Right kidney (tissue), 1 donor: ENCODE measurements around the gene PLEKHG4.
A peak's percentile ranks its signal among the peaks of the same experiment; 100 is the strongest.

Experiments
- DNase-seq: peaks from one replicate; pipeline ENCODE4 v3.0.0-alpha.2; 2016

PLEKHG4 gene

DNA sequence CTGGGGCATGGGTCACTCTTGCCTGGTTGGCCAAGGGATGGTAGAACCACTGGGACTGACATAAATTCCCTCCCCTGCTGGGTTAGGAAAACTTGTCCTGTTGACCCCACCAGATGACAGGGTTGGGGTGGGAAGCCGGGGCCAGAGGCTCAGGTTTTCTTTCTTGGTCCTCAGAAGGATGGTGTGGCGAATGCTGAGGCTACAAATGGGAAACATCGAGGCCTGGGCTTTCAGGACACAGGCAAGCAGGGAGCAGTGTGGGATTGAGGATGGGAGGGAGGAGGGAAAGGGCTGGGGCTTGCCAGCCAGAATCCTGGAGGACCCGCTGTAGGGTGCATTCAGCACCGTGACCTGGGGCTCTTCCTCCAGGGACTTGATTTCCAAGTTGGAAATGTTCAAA lies 14.5 kb upstream of the PLEKHG4 start:
- DNase-seq: no peak

DNA sequence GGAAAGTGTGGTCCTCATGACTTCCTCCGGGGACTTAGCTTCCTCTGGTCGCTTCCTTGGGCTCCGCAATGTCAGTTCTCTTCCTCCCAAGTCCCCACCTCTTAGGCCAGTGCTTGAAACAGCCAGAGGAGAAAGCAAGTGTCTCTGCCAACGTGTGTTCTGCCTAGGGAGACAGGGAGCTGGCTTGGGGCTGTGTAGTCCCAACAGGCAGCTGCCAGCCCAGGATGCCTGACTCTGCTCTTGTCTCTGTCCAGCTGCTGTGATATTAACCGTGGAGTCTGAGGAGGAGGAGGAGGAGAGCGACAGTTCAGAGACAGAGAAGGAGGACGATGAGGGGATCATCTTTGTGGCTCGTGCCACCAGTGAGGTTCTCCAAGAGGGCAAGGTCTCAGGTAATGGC lies 13.5 kb upstream of the PLEKHG4 start:
- DNase-seq: no peak

DNA sequence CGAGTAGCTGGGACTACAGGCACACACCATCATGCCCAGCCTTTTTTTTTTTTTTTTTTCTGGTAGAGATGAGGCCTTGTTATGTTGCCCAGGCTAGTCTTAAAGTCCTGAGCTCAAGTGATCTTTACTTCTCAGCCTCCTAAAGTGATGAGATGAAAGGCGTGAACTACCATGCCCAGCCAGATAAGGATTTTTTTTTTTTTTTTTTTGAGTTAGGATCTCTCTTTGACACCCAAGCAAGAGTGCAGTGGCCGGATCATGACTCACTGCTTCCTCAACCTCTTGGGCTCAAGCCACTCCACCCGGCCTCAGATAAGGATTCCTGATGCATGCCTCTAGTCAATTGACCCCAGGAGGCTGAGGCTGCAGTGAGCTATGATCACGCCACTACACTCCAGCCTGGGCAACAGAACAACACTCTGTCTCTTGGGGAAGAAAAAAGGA lies 11.2 kb upstream of the PLEKHG4 start:
- no peak for DNase-seq

DNA sequence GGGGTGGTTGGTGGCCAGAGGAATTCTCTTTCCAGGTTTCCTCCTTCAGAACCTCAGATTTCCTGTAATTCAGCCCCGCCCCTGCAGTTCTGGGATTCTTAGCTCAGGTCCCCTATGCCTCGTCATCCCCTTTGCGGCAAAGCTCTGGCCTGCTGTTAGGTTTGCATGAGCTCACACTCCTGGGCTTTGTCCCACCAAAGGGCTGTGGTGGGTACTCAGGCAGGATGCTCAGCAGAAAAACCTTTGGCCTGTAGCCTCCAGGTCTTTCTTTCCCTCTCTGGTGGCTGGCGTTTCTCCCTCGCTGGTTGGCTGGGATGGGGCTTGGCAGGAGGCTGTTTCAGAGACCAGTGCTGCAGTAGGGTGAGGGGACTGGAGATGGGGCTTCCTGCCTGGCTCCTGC lies 9.6 kb upstream of the PLEKHG4 start:
- DNase-seq: no peak

DNA sequence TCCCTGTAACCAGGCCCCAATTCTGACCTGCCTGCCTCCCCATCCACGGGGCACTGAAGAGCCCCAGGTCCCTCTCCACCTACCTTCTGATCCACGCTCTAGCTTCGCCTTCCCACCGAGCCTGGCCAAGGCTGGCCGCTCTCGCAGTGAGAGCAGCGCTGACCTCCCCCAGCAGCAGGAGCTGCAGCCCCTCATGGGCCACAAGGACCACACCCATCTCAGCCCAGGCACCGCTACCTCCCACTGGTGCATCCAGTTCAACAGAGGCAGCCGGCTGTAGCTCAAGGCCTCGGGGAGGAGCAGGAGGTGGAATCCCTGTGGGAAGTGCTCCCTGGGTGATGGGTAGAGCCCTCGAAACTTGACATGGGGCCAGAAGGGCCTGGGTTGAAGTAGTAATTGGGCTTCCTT lies 8.4 kb upstream of the PLEKHG4 start:
- DNase-seq: no peak

DNA sequence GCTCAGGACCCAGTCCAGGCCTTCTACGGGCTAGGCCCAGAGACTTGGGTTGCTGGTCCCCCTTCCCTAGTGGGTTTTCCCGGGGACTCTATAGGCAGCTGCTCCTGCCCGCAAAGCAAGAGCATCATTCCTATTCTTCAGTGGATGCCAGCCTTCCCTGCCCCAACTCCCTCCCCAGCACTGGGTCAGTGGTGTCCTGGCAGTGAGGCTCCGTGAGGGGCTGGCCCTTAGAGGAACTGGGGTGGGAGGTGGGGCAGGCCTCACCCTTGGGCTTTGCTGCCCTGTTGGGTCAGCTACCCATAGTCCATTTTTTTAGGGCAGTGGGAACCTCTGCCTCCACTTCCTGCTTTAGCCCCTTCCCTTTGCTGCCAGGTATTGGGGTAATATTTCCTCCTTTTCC lies 7.9 kb upstream of the PLEKHG4 start:
- no peak for DNase-seq

DNA sequence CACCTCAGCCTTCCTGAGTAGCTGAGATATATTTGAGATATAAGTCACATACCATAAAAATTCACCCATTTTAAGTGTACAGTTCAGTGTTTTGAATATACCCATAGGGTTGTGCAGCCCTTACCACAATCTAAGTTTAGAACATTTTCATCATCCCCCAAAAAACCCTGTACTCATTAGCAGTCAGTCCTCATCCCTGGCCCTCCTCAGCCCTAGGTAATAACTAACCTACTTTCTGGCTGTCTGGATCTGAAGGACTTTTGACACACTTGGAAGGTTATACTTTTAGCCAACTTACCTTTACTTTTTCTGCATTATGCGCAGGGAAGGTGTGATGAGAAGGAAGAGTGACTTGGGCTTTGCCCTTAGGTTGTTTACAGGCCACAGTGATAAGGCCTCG lies 4.0 kb upstream of the PLEKHG4 start:
- DNase-seq: no peak

DNA sequence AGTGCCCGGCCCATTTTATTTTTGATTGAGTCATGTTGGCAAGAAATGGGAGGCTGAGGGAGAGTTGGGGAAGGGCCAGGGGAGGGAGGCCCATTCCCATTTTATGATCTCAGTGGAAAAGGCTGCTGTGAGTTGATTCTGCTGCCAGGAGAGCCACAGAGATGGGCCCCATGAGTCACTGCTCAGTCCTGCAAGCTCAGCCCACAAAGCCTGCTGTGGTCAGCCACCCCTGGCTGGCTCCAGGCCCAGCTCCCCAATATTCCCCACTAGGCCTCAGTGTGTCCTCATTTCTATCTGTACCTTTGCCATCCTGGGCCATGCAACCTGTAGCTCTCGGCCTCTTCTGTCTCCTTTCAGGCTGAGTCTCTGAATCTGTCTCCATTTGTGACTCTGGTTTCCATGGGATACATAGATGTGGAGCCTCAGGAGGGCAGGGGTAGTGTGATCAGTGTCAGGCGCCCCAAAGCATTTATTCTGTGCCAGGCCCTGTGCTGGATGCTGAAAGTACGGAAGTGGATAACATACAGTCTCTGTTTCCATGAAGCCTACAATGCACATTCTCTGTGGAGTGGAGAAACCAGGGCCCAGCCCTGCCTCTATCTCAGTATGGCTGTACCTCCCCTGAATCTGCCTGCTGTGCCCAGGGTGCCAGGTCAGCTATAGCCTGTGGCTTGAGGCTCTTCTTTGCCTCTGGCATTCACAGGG lies 1.9 kb upstream of the PLEKHG4 start:
- DNase-seq: no peak

DNA sequence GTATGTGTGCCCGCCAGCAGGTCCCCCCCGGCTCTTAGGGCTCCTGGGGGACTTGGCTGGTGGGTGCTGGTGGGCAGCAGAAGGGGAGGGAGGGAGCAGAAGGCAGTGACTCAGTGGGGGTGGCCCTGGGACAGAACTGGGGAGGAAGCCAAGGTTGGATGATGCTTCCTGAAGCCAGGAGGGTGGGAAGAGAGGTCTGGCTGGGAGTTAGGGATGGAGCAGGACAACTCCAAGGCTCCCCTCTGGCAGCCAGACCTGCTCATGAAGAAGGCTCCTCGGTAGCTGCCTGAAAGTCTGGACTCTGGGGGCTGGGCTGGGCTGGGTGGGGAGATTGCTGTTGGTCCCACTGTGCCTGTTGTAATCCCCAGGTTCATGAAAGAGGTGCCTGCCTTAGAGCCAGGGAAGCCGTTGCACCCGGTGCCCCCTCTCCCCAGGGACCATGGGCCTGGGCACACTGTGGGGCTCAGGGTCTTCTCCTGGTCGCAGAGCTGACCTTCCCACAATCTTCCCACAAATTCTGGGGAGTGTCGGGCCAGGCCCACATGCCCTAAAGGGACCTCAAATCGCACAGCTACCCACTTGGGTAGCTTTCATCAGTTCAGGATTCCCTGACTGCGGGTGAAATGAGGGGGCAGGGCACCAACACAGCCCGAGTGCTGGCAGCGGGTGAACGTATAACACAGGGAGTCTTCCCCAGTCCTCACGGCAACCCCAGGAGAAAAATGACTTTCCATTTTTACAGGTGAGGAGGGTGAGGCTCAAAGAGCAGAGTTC lies 1.1 kb upstream of the PLEKHG4 start:
- DNase-seq: no peak

DNA sequence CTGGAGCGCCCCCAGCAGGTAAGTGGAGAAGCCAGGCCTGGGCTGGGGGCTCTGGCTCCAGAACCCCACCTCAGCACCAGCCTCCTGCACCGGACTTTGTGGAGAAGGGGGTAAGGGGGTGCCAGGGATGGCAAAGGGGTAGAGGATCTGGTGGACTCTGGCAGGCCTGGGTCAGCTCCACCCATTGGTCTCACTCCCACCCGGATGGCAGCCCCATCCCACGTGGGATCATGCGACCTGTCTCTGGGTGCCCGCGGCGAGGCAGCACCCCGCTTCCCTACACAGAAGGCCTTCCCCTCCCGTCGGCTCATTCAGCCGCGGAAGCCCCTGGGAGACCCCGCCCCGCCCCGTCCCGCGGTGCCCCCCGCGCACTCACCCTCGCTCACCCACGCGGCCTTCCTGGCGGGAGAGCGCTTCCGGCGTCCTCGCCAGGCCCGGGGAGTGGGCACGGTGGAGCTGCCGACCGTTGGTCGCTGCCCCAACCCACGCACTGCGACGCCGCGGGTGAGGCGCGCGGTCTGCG lies 498 bp upstream of the PLEKHG4 start:
- DNase-seq: peak; percentile 37

DNA sequence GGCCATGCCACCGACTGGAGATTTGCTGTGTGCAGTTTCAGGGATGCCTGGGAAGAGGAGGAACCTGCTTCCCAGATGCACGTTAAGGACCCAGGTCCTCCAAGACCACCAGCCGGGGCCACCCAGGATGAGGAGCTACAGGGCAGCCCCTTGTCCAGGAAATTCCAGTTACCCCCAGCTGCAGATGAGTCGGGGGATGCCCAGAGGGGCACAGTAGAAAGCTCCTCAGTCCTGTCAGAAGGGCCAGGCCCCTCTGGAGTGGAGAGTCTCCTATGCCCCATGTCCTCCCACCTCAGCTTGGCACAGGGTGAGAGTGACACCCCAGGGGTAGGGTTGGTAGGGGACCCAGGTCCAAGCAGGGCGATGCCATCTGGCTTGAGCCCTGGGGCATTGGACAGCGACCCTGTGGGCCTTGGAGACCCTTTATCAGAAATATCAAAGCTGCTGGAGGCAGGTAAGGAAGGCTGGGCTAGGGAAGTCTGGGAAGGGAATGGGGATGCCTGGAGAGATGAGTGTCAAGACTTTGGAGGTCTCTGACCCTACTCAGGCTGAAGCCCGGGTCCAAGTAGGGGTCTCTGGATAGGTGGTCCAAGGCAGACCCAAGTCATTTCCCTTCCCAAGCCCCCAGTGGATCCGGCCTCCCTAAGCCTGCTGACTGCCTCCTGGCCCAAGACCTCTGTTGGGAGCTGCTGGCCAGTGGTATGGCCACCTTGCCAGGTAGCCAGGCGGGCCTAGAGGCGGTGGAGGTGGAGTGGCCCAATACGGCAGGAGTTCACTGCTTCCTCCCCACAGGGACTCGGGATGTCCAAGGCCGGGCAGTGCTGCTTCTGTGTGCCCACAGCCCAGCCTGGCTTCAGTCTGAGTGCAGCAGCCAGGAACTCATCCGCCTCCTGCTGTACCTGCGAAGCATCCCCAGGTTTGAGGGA lies 1.0 kb downstream of the PLEKHG4 start:
- DNase-seq: no peak

DNA sequence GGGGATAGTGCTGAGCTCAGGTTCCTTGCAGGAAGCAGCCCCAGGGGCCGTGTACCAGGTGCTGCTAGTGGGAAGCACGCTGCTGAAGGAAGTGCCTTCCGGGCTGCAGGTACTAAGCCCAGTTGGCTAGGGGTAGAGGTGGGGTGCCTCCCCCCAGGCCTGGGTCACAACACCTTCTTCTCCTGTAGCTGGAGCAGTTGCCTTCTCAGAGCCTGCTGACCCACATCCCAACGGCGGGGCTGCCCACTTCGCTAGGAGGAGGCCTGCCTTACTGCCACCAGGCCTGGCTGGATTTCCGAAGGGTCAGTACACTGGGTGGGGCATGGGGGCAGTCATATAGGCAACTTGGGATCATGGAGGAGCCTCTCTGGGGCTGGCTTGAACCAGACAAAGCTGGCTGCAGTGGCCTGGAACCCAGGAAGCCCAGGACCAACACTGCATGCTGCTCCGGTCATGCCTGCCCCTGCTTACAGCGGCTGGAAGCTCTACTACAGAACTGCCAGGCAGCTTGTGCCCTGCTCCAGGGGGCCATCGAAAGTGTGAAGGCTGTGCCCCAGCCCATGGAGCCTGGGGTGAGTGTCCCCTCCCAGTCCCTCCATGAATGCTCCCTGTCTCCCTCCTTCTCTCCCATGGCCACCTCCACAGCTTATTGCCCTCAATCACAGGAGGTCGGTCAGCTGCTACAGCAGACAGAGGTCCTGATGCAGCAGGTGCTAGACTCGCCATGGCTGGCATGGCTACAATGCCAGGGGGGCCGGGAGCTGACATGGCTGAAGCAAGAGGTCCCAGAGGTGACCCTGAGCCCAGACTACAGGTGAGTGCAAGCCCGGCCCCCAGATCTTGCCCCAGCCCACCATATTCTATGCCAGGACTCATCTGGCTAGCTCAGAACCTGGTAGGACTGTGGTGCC lies 2.5 kb downstream of the PLEKHG4 start:
- DNase-seq: no peak

DNA sequence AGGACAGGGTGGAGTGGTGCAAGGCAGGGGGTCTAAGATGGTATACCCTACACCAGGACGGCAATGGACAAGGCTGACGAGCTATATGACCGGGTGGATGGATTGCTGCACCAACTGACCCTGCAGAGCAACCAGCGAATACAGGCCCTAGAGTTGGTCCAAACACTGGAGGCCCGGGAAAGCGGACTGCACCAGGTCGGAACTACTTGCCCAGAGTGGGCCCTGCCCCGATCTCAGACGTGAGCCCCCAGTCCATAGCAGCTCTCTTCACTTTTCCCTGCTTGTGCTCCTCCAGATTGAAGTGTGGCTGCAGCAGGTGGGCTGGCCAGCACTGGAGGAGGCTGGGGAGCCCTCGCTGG lies 3.1 kb downstream of the PLEKHG4 start:
- DNase-seq: no peak

DNA sequence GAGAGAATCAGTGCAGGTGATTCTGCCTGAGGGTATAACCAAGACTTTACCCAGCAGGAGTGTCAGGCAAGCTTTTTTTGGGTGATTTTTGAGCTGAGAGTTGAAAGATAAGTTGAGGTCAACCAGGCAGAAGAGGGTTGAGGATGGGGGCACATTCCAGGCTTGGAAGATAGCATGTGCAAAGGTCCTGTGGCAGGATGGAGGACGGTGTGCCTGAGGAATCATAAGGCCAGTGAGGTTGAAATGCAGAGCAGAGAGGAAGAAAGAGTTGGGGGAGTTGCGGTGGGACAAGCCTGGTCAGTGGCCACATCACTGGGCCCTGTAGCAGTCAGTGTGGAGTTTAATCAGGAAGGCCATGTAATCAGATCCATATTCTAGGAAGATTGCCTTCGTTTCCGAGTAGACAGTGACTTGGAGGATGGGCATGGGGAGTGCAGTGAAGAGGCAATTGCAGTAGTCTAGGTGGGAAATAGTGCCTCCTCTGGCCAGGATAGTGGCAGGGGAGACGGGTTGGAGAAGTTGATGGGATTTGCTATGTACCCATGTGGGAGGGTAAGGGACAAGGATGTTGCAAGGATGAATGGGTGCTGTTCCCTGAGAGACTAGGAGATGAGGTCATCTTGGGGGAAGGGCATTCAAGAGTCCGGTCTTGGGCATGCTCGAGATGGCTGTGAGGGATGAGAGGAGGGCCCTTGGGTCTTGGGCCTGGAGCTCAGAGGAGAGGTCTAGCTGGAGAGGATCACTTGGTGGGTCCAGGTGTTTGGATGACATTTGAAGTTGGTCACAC lies 3.9 kb downstream of the PLEKHG4 start:
- no peak for DNase-seq

DNA sequence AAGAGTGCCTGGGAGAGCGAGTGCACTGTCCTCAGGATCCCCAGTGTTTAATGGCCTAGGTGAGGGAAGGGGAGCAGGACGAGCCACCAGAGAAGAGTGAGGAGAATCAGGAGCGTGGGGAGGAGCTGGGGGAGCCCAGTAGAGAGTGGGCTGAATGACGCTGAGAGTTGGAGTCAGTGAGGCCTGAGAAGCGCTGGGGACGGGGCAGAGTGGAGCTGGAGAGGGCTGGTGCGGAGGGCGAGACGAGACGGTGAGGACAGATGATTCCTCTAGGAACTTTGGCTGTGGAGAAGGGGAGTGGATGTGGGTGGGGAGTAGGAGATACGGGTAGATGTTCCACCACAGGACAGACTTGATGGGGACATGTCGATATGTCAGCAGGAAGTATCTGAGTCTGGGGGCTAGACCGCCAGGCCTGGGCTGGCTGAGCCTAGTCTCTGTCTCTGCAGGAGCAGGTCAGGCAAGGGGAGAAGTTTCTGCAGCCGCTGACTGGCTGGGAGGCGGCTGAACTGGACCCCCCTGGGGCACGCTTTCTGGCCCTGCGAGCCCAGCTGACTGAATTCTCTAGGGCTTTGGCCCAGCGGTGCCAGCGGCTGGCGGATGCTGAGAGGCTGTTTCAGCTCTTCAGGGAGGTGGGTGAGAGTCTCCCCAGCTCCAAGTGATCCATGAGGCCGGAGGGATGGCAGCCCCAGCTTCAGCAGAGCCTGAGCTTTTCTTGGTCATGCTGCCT lies 4.7 kb downstream of the PLEKHG4 start:
- DNase-seq: no peak

DNA sequence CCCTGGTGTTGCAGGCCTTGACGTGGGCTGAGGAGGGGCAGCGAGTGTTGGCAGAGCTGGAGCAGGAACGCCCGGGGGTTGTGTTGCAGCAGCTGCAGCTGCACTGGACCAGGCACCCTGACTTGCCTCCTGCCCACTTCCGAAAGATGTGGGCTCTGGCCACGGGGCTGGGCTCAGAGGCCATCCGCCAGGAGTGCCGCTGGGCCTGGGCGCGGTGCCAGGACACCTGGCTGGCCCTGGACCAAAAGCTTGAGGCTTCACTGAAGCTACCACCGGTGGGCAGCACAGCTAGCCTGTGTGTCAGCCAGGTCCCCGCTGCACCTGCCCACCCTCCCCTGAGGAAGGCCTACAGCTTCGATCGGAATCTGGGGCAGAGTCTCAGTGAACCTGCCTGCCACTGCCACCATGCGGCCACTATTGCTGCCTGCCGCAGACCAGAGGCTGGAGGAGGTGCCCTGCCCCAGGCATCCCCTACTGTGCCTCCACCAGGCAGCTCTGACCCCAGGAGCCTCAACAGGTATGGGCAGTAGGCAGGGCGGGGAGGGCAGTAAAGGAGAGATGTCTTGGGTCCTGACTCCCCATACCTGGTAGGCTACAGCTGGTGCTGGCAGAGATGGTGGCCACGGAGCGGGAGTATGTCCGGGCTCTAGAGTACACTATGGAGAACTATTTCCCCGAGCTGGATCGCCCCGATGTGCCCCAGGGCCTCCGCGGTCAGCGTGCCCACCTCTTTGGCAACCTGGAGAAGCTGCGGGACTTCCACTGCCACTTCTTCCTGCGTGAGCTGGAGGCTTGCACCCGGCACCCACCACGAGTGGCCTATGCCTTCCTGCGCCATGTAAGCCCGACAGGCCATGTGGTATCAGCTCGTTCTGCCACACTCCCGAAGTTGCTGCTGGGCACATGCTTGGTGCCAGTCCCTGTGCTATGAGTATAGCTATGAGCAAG lies 5.6 kb downstream of the PLEKHG4 start:
- DNase-seq: peak; percentile 31

DNA sequence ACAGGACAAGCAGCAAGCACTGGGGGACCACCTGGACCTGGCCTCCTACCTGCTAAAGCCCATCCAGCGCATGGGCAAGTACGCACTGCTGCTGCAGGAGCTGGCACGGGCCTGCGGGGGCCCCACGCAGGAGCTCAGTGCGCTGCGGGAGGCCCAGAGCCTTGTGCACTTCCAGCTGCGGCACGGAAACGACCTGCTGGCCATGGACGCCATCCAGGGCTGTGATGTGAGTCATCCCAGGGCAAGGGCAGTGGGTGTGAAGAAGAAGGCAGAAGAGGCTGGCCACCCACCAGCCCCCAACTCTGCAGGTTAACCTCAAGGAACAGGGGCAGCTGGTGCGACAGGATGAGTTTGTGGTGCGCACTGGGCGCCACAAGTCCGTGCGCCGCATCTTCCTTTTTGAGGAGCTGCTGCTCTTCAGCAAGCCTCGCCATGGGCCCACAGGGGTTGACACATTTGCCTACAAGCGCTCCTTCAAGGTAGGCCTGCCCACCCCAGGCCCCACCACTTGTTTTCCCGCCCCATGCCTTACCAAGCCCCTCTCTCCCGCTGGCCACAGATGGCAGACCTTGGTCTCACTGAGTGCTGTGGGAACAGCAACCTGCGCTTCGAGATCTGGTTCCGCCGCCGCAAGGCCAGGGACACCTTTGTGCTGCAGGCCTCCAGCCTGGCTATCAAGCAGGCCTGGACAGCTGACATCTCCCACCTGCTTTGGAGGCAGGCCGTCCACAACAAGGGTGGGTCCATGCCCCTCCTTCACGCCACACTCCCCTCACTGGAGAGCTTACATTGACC lies 7.3 kb downstream of the PLEKHG4 start:
- no peak for DNase-seq

DNA sequence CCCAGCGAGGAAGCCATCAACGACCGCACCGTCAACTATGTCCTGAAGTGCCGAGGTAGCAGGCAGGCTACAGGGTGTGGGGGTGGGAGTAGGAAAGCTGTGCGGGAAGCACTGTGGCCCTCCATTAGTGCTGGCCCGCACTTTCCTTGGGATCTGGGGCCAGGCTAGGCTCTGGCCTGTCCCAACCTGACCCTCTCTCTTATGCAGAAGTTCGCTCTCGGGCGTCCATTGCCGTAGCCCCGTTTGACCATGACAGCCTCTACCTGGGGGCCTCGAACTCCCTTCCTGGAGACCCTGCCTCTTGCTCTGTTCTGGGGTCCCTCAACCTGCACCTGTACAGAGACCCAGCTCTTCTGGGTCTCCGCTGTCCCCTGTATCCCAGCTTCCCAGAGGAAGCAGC lies 8.6 kb downstream of the PLEKHG4 start:
- DNase-seq: no peak
